Measurements from ENCODE around the gene TRIM50.

The TRIM50 gene

GRCh38 chr7:73356159-73356558 is 28.3 kb upstream of the TRIM50 start:
- H3K9me2 ChIP-seq (replicated peaks; ENCODE audit: insufficient read depth, low read length): no peaks in the 10 kb centered on the region
- no peak overlapping the region for H3K9ac ChIP-seq (ENCODE audit: low read length)
- TF ChIP-seq EZH2phosphoT487 (conservative IDR thresholded peaks at IDR 0.05; ENCODE audit: low read length): no peak
- no peak for TF ChIP-seq CTCF (IDR thresholded peaks at IDR 0.05; ENCODE audit: insufficient read depth, low read length, poor library complexity, severe bottlenecking)
- H3K4me2 ChIP-seq (ENCODE audit: low read depth, low read length, poor library complexity, severe bottlenecking): no peak overlapping the region
- H3K27me3 ChIP-seq (ENCODE audit: low read length): no peaks in the 10 kb centered on the region
- no peak overlapping the region for H3K27ac ChIP-seq (ENCODE audit: low read depth, low read length)
- H3K36me3 ChIP-seq (ENCODE audit: low read length): no peaks in the 10 kb centered on the region
- H2AFZ ChIP-seq (ENCODE audit: low read depth, low read length, severe bottlenecking): no peak overlapping the region
- H3K79me2 ChIP-seq (ENCODE audit: insufficient read depth, low read length): no peaks in the 10 kb centered on the region
- H3K9me3 ChIP-seq (ENCODE audit: insufficient read depth, low read length): no peaks in the 10 kb centered on the region
- no peaks in the 10 kb centered on the region for H3F3A ChIP-seq (ENCODE audit: insufficient read depth)
- H4K20me1 ChIP-seq (ENCODE audit: low read depth, low read length): no peaks in the 10 kb centered on the region
- H3K4me3 ChIP-seq (ENCODE audit: insufficient read depth, low read length, poor library complexity, severe bottlenecking): no peak overlapping the region

- no peak overlapping the region for H3K4me2 ChIP-seq (ENCODE audit: low read depth, low read length, poor library complexity, severe bottlenecking)
- H3K4me3 ChIP-seq (ENCODE audit: insufficient read depth, low read length, poor library complexity, severe bottlenecking): no peak overlapping the region
- no peaks in the 10 kb centered on the region for H3K79me2 ChIP-seq (ENCODE audit: insufficient read depth, low read length)
- no peak overlapping the region for H3K9ac ChIP-seq (ENCODE audit: low read length)
- no peaks in the 10 kb centered on the region for H3K27me3 ChIP-seq (ENCODE audit: low read length)
- no peaks in the 10 kb centered on the region for H3F3A ChIP-seq (ENCODE audit: insufficient read depth)
- H3K9me3 ChIP-seq (ENCODE audit: insufficient read depth, low read length): no peaks in the 10 kb centered on the region
- H3K36me3 ChIP-seq (ENCODE audit: low read length): no peaks in the 10 kb centered on the region
- TF ChIP-seq CTCF (IDR thresholded peaks at IDR 0.05; ENCODE audit: insufficient read depth, low read length, poor library complexity, severe bottlenecking): no peak
- no peak for TF ChIP-seq EZH2phosphoT487 (conservative IDR thresholded peaks at IDR 0.05; ENCODE audit: low read length)
- H3K27ac ChIP-seq (ENCODE audit: low read depth, low read length): no peak overlapping the region
- no peaks in the 10 kb centered on the region for H3K9me2 ChIP-seq (replicated peaks; ENCODE audit: insufficient read depth, low read length)
- H4K20me1 ChIP-seq (ENCODE audit: low read depth, low read length): no peaks in the 10 kb centered on the region
- no peak overlapping the region for H2AFZ ChIP-seq (ENCODE audit: low read depth, low read length, severe bottlenecking)
Observed at GRCh38 chr7:73354821-73355220, 26.9 kb upstream of the TRIM50 start.

GRCh38 chr7:73354196-73354595 is 26.3 kb upstream of the TRIM50 start:
- Histone ChIP-seq H3K4me2 (ENCODE audit: low read depth, low read length, poor library complexity, severe bottlenecking) (no peak overlapping the region), H4K20me1 (ENCODE audit: low read depth, low read length) (no peaks in the 10 kb centered on the region), H3K36me3 (ENCODE audit: low read length) (no peaks in the 10 kb centered on the region), H2AFZ (ENCODE audit: low read depth, low read length, severe bottlenecking) (no peak overlapping the region), H3K27me3 (ENCODE audit: low read length) (no peaks in the 10 kb centered on the region), H3K9me2 (replicated peaks; ENCODE audit: insufficient read depth, low read length) (no peaks in the 10 kb centered on the region), H3K9me3 (ENCODE audit: insufficient read depth, low read length) (no peaks in the 10 kb centered on the region), H3K4me3 (ENCODE audit: insufficient read depth, low read length, poor library complexity, severe bottlenecking) (no peak overlapping the region), H3K27ac (ENCODE audit: low read depth, low read length) (no peak overlapping the region), H3F3A (ENCODE audit: insufficient read depth) (no peaks in the 10 kb centered on the region), H3K9ac (ENCODE audit: low read length) (no peak overlapping the region), H3K79me2 (ENCODE audit: insufficient read depth, low read length) (no peaks in the 10 kb centered on the region)
- no peak for TF ChIP-seq CTCF (IDR thresholded peaks at IDR 0.05; ENCODE audit: insufficient read depth, low read length, poor library complexity, severe bottlenecking)
- TF ChIP-seq EZH2phosphoT487 (conservative IDR thresholded peaks at IDR 0.05; ENCODE audit: low read length): no peak

Measured in SU-DHL-6 (cell line).